ENCODE measurements around the gene CATSPERD.

CATSPERD gene

GRCh38 chr19:5789351-5789761 lies 68.9 kb downstream of the CATSPERD start:
- no peak for DNase-seq

GRCh38 chr19:5789886-5790558 lies 69.6 kb downstream of the CATSPERD start:
- no peak for DNase-seq

DNA sequence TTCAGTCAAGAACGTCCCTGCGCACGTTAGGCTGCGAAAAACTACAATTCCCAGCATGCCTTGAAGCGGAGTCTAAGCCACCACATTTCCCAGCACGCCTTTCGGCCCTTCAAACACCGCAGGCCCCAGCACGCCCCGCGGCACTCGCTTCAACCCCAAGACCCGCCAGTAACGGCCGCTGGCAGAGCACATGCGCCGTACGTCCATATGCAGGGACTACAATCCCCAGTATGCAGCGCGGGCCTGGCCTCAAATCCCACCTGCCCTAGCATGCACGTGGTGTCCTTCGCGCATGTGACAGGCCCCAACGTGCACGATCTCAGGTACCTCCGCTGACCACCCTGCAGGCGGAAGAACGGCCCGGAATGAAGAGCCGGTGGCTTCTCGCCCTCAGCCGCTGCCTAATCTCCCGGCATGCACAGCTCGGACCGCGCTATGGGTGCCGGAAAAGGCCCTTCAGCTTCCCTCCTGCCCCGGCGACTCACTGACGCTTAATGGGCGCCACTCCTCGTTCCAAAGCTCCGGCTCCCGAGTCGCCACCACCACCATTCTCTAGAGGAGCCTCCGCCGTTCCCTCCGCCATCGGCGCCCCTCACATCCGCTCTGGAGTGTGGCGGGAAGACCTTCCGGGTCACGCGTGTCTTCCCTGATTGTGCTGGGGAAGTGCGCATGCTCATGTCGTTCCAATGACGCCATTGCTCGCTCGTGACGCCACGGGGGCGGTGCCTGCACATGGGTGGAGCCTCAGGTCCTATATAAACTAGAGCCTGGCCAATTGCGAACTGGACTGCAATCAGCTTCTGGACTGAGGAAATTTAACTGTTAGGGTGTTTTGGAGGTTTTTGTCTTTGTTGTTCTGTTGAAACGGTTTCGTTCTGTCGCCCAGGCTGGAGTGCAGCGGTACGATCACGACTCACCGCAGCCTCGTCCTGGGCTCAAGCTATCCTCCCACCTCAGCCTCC lies 70.4 kb downstream of the CATSPERD start, which contains the start of gene DUS3L:
DUS3L (minus strand) TSS at position 605 of the 962 bp plus-strand sequence; CDS start at position 583, 22 bp downstream.
- peak; percentile 95 for DNase-seq

DNA sequence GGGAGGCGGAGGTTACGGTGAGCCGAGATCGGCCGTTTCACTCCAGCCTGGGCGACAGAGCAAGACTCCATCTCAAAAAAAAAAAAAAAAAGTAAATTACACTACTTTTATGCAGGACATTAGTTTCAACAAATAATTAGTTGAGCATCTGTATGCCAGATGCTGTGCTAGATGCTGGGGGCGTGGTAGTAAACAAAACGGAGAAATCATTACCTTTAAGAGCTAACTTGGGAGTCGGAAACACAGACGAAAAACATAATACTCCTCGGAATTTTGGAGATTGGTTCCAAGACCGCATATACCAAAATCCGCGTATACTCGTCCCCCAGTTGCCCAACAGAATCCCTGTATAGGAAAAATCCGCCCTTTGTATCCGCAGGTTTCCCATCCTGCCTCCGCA lies 71.8 kb downstream of the CATSPERD start:
- DNase-seq = no peak

GRCh38 chr19:5793188-5793587 lies 72.8 kb downstream of the CATSPERD start:
- DNase-seq = no peak

DNA sequence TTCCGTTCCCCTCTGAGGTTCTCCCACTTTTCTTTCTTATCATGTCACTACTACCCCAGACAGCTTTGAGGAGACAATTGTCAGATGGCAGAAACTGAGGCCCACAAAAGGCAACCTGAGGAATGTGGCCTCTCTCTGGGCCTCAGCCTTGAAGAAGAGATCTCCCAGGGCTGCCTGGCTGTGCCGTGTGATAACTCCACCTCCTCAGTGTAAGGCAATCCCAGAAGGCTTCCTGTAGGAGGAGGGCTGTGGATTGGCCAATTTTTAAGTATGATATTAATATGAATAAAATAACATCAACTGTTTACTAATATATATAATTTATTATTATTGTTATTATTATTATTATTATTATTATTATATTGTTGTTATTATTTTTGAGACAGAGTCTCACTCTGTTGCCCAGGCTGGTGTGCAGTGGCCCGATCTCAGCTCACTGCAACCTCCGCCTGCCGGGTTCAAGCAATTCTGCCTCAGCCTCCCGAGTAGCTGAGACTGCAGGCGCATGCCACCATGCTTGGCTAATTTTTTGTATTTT lies 75.0 kb downstream of the CATSPERD start:
- DNase-seq = no peak

DNA sequence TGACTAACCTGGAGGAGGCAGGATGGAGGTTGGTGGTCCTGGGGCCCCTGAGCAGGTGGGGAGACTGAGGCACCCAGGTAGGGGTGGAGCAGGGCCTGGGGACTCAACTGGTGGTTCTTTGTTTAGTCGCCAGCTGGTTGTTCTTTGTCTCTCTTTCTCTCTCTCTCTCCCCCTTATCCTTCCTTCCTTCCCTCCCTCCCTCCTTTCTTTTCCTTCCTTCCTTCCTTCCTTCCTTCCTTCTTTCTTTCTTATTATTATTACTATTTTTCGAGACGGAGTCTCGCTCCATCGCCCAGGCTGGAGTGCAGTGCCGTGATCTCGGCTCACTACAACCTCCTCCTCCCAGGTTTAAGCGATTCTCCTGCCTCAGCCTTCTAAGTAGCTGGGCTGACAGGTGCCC lies 77.8 kb downstream of the CATSPERD start:
- DNase-seq = no peak

GRCh38 chr19:5799247-5800241 lies 79.1 kb downstream of the CATSPERD start:
- DNase-seq = peak; percentile 82

DNA sequence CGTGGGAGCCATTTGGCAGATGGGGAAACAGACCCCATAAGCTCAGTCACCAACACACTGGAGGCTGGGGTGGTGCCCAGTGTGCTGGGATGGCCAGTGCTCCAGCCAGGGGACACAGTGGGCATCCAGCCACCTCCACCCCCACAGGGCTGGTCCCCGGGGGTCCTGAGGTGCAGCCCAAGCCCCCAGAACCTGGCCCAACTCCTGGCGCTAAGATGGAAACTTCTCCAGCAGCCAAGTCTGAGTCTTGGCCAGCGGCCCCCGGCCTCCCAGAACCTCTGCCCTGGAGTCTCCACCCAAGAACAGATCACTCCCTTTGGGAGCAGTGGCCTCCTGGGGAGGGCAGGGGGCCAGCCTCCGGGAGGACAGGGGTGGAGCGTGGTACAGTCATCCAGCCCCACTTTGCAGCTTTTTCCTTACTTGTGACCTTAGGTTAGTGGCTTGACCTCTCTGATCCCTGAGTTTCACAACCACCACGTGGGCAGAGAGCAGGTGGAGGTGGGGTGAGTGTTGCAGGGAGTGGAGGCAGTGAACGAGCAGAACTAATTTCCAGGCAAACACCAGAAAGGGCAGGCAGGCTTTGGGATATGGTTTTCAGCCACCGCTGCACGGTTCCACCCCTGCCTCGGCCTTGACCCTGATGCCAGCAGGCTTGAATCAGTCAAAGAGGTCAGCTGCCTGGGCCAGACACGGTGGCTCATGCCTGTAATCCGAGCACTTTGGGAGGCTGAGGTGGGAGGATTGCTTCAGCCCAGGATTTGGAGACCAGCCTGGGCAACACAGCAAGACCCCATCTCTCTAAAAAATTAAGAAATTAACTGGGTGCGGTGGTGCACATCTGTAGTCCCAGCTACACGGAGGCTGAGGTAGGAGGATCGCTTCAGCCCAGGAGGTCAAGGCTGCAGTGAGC lies 80.2 kb downstream of the CATSPERD start:
- DNase-seq = no peak

DNA sequence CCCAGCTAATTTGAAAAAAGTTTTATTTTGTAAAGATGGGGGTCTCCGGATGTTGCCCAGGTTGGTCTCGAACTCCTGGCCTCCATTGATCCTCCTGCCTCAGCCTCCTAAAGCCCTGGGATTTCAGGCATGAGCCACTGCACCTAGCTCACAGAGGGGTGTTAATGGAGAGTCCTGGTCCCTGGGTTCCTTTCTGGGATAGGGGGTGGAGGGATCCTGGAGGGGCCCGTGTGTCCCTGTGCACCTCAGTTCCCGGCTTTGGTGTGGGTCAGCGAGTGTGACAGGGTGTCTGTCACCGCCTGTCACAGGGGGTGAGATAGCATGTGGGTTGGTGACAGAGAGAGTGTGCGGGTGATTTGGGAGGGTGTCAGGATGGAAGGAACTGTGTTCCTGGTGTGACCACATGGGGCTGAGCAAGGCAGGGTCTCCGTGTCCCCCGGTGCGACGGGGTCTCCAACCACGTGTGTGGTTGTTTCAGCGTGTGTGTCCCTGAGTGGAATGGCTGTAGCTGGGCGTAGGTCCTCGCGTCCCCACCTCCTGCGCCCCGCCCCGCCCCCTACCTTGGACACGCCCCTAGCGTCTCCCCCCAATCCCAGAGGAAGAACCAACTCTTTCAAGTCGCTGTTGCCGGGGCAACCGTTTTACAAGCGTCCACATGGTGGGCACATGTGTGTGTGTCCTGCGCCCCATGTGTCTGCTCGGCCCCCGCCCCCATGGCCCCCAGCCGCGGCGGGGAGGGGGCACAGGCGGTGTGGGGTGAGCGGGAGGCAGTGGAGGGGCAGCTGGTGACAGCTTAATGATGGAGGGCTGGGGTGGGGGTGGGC lies 81.6 kb downstream of the CATSPERD start:
- no peak for DNase-seq

DNA sequence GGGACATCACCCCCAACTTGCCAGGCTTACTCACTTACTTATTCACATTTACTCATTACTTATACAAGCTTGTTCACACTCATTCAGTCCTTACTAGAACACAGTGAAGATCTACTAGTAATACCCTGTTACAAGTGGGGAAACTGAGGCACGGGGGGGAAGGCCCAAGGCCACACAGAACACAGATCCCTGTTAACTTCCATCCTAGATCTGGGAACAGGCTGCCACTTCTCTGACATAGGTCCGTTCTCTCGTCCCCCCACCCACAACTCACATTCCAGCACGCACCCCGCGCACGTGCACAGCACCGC lies 83.0 kb downstream of the CATSPERD start:
- no peak for DNase-seq

DNA sequence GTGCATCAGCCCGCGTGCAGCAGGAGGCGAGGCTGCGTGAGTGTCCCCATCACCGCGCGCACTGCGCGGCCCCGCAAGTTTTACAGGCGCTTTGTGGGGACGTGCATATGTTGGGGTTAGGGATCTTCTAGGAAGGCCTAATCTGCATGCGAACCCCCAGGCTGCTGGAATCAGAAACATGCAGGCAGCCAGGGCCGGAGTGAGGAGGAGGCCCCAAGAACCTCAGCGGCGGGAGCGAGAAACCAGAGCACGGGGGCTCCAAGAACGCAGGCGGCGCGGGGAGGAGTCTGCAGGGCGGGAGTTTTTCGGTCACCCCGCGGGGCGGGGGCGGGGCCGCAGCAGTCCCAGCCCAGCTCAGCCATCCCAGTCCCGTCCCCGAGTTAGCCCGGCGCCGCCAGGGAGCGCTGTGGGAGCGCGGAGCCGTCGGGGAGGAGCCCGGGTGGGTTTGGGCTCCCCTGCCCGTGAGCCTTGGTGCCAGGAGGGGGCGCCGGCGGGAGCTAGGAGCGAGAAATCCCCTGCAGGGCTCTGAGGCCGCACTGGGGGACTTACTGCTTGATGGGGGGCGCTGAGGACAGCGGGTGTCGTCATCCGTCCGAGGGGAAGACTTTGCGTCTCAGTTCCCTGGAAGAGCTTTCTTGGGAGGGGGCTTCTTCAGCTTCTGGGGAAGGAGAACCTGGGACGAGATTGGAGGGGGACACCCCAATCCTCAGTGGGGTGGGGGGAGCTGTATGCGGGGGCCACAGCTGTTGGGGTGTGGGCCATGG lies 83.5 kb downstream of the CATSPERD start:
- peak; percentile 76 for DNase-seq

- DNase-seq = no peak
Observed at GRCh38 chr19:5804516-5805461, 84.4 kb downstream of the CATSPERD start, which contains the start of gene NRTN. Gene NRTN (plus strand): TSS chr19:5805067. CDS start chr19:5824166, 19,099 bp downstream.

DNA sequence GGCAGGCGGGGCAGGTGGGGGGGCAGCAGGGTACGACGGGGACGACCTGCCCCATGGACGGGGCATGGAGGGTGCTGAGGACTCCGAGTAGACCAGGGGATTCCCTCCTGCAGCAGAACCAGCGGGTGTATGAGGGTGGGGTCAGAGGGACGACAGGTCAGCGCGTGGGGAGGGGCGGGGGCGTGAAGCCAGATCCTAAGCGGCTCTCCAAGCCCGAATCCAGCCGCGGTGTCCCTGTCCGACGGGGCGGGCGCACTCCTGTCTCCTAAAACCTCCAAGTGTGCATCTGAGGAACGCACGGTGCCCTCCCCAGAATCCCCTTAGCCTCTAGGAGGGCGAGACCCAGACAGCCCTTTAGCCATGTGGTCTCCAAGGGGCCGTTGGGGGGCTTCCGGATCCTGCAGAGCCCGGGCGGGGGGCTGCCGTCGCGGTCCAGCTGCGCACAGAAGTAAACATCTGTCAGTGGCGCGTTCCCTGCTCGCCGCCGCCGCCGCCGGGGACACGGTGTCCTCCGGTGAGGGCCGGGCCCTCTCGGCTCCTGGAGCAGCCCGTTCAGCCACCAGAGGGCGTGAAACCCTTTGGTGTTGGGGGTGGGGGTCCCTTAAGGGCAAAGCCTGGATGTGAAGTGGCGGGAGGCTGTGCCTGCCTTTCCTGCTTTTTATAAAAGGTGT lies 85.2 kb downstream of the CATSPERD start:
- DNase-seq = no peak

GRCh38 chr19:5806133-5806489 lies 85.7 kb downstream of the CATSPERD start:
- no peak for DNase-seq

DNA sequence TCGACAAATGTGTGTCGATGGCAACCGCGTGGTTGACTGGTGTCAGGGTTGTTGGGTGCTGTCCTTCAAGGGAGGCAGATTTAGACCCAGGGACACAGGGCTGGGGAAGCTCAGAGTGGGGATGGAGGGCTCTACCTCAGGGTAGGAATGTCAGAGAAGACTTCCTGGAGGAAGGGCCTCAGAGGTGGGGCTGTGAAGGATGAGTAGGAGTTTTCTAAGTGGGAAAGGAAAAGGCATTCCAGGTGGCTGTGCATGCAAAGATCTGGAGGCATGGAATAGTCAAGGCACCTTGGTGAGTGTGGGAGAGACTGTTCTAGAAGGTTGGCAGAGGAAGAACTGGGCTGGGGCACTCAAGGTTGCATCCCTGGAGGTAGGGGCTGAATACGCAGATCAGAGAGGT lies 86.5 kb downstream of the CATSPERD start:
- DNase-seq = no peak

- DNase-seq = no peak
Observed at GRCh38 chr19:5808120-5808816, 87.8 kb downstream of the CATSPERD start.
